Activated naive CD4-positive, alpha-beta T cell treated with anti-CD3 and anti-CD28 coated beads, Interleukin-2, amount 10 ng/mL, durations not matched to agents 7 days and 5 days (primary cell): ENCODE measurements around the gene ADARB2.

Experiments used
- CTCF ChIA-PET: fragments of 350-600 bp; sonication (Branson Sonifier 250); formaldehyde crosslinking; loops from one replicate; lab custom pipeline; 2021; ENCODE audit warnings: antibody characterized with exemption; lab: Charles Lee
- DNase-seq: peaks from one replicate; pipeline ENCODE4 v3.0.0-alpha.2; 2020
- H3K27ac Mint-ChIP-seq: one replicate; pipeline ENCODE4 v1.8.0; 2021; ENCODE audit warnings: mild to moderate bottlenecking, moderate library complexity, mixed read lengths
- H3K27me3 Mint-ChIP-seq: one replicate; pipeline ENCODE4 v1.8.0; 2021; ENCODE audit warnings: mild to moderate bottlenecking, mixed read lengths
- H3K36me3 Mint-ChIP-seq: one replicate; pipeline ENCODE4 v1.8.0; 2021; ENCODE audit warnings: mixed read lengths
- H3K4me1 Mint-ChIP-seq: one replicate; pipeline ENCODE4 v1.8.0; 2021; ENCODE audit warnings: mixed read lengths
- H3K4me3 Mint-ChIP-seq: one replicate; pipeline ENCODE4 v1.8.0; 2021; ENCODE audit warnings: mild to moderate bottlenecking, moderate library complexity, mixed read lengths
- H3K9me3 Mint-ChIP-seq: one replicate; pipeline ENCODE4 v1.8.0; 2021; ENCODE audit warnings: mixed read lengths

Gene ADARB2

DNA sequence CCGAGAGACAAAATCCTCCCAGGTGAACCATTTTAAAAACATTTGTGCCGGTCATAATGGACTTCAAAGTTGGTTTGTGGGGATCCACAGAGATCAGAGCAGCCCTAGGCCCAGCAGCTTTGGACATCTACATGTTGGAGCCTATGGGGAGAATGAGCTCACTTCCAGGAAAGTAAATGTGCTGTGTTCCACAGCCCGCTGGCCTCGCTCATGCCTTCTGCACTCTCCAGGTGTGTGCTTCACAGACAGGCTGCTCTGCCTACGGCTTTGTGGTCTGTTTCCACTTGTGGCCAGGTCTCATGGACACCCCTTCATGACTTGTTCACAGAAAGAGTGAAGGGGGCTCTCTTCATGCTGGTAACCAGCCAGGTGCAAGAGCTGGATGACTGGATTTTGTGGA lies 141.6 kb downstream of the ADARB2 start:
- Mint-ChIP-seq H3K36me3 (no peaks in the 10 kb centered on the region), H3K27ac (no peak overlapping the region), H3K4me3 (no peak overlapping the region), H3K4me1 (no peaks in the 10 kb centered on the region), H3K9me3 (no peaks in the 10 kb centered on the region), H3K27me3 (peaks cover 12% of the 10 kb centered on the region)
- no peak for DNase-seq
- CTCF ChIA-PET: no interaction called here

DNA sequence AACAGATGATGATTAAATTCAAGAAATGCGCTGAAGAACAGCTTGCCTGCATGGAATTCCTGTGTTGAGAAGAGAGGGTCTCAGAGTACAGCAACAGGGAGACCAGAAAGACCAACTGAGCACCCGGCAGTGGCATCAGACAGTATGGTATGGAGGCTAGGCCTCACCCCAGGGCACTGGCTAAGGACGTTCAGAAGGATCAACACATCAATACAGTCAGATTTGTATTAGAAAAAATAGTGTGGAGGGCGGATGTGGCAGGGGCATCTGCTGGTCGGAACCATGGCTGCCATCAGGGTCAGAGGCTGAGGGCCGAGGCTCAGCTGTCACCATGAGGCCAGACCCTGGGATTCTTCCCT lies 142.1 kb downstream of the ADARB2 start:
- CTCF ChIA-PET: no interaction called here
- Mint-ChIP-seq H3K36me3 (no peaks in the 10 kb centered on the region), H3K27me3 (peaks cover 12% of the 10 kb centered on the region), H3K4me3 (no peak overlapping the region), H3K9me3 (no peaks in the 10 kb centered on the region), H3K4me1 (no peaks in the 10 kb centered on the region), H3K27ac (no peak overlapping the region)
- DNase-seq: no peak

DNA sequence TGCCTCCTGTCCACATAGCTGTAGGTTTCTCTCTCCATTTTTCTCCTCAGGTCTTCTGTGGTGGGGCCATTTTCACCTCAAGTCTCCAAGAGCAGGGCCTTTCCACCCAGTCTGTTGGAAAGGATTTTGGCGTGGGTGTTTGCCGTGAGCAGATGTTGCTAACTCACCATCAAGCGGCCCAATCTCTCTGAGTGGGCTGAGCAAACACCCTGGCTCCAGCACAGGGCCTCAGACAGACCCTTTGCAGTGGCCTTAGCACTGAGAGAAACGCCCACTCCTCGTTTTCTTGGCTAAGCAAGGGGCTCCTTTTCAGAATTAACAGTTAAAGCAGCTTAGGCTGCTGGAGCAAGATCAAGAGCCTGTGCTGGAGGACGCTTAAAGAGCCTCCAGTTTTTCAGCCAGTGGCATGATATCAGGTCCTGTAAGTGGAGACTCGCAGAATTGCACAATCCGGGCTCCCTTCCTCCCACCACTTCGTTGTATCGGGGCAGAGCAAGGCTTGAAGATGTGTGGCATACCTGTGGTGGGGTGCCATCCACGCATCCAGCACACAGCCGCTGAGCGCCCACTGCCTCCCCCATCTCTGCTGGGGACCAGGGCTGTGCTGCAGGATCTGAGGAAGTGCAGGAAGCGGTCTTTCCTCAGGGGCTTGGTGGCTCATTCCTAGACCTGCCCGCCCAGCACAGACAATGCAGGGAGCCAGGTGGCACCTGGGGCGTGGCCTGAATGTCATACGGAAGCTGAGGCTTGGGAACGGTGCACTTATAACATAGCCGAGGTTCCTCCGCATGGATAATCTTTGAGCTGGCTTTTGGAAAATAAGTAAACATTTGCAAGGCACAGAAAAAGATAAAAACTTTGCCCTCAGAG lies 142.7 kb downstream of the ADARB2 start:
- Mint-ChIP-seq H3K27ac (no peak overlapping the region), H3K4me3 (no peak overlapping the region), H3K36me3 (no peaks in the 10 kb centered on the region), H3K4me1 (no peaks in the 10 kb centered on the region), H3K9me3 (no peaks in the 10 kb centered on the region), H3K27me3 (peaks cover 12% of the 10 kb centered on the region)
- CTCF ChIA-PET: no interaction called here
- DNase-seq: no peak

DNA sequence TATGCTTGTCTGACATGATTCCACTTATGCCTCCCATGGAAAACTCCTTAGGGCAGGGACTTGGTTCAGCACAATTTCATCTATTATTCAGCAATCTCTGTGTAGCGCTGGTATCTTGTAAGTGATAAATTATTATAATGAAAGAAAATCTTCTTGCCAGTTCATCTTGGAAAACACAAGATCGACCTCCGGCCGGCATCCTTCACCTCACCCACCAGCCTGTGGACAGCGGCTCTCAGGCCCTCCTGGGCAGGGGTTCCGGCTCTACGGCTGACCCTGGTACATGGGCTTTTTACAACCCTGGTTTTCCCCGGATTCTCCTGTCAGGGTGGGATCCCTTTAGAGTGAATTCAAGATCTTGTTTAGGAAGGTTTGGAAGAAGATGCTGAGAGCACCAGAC lies 145.6 kb downstream of the ADARB2 start:
- no peaks in the 10 kb centered on the region for H3K36me3 Mint-ChIP-seq
- CTCF ChIA-PET: no interaction called here
- no peaks in the 10 kb centered on the region for H3K4me1 Mint-ChIP-seq
- H3K4me3 Mint-ChIP-seq: no peak overlapping the region
- peaks cover 12% of the 10 kb centered on the region for H3K27me3 Mint-ChIP-seq
- no peak overlapping the region for H3K27ac Mint-ChIP-seq
- H3K9me3 Mint-ChIP-seq: peaks cover 2% of the 10 kb centered on the region
- DNase-seq: no peak

DNA sequence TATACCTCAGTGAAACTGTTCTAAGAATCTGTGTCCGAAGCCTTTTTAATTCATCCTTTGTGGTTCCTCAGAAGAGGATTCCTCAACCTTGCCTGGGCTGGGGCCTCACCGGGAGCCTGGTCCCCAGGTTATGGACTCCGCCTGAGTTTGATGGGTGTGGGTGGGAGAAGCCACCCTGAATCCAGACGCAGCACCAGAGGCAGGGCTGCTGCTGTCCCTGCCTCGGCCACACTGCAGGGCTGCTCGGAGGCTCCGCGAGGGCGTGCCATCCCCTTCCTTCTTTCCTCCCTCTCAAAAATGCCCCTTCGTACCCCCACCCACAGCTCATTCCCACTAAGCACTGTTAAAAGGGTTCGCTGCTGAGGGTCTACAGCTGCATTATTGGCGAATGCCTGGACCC lies 146.3 kb downstream of the ADARB2 start:
- no peaks in the 10 kb centered on the region for H3K36me3 Mint-ChIP-seq
- H3K9me3 Mint-ChIP-seq: peaks cover 2% of the 10 kb centered on the region
- H3K4me3 Mint-ChIP-seq: no peak overlapping the region
- DNase-seq: no peak
- H3K27ac Mint-ChIP-seq: no peak overlapping the region
- H3K27me3 Mint-ChIP-seq: peaks cover 8% of the 10 kb centered on the region
- CTCF ChIA-PET: no interaction called here
- no peaks in the 10 kb centered on the region for H3K4me1 Mint-ChIP-seq

DNA sequence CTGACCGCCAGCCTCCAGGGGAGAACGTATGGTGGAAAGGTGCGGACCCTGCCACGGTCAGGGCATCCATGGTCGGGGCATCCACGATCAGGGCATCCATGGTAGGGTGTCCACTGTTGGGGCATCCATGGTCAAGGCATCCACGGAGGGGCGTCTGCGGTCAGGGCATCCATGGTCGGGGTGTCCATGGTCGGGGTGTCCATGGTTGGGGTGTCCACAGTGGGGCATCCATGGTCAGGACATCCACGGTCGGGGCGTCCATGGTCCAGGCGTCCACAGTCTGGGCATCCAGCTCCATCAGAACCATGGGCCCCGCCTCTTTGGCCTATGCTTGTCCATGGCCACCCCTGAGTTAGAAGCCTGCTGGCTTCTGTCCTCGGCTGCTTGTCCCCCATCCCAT lies 148.1 kb downstream of the ADARB2 start:
- H3K4me1 Mint-ChIP-seq: no peaks in the 10 kb centered on the region

DNA sequence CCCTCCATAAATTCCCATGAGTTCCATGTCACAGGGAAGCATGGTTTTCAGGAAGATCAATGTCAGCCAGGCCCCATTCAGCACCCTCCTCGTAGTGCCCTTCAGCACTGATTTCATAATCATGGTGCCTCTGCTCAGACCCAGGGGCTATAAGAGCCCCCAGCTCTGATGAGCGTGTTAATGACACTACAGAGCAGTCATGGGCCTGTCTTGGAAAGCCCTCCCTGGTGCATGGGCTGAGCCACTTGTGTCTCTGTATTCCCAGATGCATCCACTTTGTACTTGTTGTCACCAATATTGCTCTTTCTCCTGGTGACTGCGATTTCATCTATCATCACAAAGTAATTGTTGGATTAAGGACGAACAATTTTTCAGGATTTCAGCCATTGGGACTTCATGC lies 154.6 kb downstream of the ADARB2 start:
- DNase-seq: no peak
- CTCF ChIA-PET: no interaction called here
- peaks cover 1% of the 10 kb centered on the region for H3K9me3 Mint-ChIP-seq

More for the DNA sequence above, 148.1 kb downstream of the ADARB2 start:
- H3K27me3 Mint-ChIP-seq: peaks cover 6% of the 10 kb centered on the region
- no peak for DNase-seq
- no peak overlapping the region for H3K4me3 Mint-ChIP-seq
- peaks cover 2% of the 10 kb centered on the region for H3K9me3 Mint-ChIP-seq
- CTCF ChIA-PET: no interaction called here
- no peak overlapping the region for H3K27ac Mint-ChIP-seq
- H3K36me3 Mint-ChIP-seq: no peaks in the 10 kb centered on the region

DNA sequence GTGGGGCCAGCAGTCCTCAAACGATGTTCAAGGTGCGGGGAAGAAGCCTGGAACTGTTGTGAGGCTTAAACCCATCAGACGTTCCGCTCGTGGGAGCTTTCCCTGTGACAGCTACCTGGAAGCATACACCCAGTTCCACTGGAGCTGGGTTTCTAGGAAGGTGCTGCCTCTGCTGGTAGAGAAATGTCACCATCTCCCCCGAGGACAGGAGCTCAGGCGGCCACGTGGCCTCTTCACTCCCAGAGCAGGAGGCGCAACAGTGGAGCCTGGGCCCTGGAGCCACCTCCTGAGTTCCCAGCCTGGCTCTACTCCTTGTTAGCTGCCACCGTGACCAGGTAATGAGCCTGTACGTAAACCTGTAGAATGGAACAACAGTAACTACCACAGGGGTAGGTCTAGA lies 156.1 kb downstream of the ADARB2 start:
- CTCF ChIA-PET: interaction anchor here (1.8 kb wide), 1 partner anchor 161 kb away, joined by 5 read pairs; no protein-coding TSS in a partner anchor
- H3K36me3 Mint-ChIP-seq: no peaks in the 10 kb centered on the region
- DNase-seq: no peak
- H3K9me3 Mint-ChIP-seq: no peaks in the 10 kb centered on the region
- no peak overlapping the region for H3K4me3 Mint-ChIP-seq
- no peaks in the 10 kb centered on the region for H3K27me3 Mint-ChIP-seq
- H3K27ac Mint-ChIP-seq: no peak overlapping the region
- no peaks in the 10 kb centered on the region for H3K4me1 Mint-ChIP-seq

More for the DNA sequence above, 154.6 kb downstream of the ADARB2 start:
- H3K36me3 Mint-ChIP-seq: no peaks in the 10 kb centered on the region
- H3K4me1 Mint-ChIP-seq: no peaks in the 10 kb centered on the region
- H3K27ac Mint-ChIP-seq: no peak overlapping the region
- H3K27me3 Mint-ChIP-seq: no peaks in the 10 kb centered on the region
- H3K4me3 Mint-ChIP-seq: no peak overlapping the region

DNA sequence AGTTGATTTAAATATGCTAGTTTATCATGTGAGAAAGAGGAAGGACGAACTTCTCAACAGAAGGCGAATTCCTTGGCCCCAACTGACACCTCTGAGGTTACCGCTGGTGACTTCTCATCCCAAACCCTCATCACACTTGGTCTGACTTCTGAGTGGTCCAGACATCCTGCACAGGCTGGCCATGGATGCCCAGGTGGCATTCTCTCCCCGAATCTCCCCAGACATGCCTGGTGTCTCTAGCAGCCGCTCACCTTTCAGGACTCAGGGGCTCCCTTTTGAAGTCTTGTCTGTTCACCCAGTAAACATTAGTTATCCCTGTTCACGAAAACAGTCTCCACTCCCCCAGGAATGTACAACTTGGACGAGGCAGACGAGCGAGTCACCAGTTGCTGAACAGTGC lies 157.7 kb downstream of the ADARB2 start:
- Mint-ChIP-seq H3K27ac (no peak overlapping the region), H3K4me1 (no peaks in the 10 kb centered on the region), H3K36me3 (no peaks in the 10 kb centered on the region), H3K4me3 (no peak overlapping the region), H3K27me3 (no peaks in the 10 kb centered on the region), H3K9me3 (no peaks in the 10 kb centered on the region)
- CTCF ChIA-PET: no interaction called here
- DNase-seq: no peak

DNA sequence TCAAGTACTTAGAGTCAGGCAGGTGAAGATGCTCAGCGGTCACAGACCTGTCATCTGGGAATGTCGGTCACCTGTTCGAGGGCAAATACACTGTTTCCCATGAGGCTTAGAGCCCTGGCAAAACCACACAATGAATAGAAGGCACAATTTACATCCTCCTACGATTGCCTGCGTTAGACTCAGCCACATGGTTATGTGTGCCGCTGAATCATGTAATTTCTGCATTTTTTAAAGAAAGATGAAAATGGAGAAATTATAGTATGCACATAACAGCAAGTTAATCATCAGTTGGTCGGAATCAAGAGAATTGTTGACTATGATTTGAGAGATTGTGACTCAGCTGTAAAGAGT lies 158.2 kb downstream of the ADARB2 start:
- H3K4me1 Mint-ChIP-seq: no peaks in the 10 kb centered on the region
- CTCF ChIA-PET: no interaction called here
- H3K27ac Mint-ChIP-seq: no peak overlapping the region
- no peaks in the 10 kb centered on the region for H3K9me3 Mint-ChIP-seq
- H3K36me3 Mint-ChIP-seq: no peaks in the 10 kb centered on the region
- DNase-seq: no peak
- H3K4me3 Mint-ChIP-seq: no peak overlapping the region
- H3K27me3 Mint-ChIP-seq: no peaks in the 10 kb centered on the region

DNA sequence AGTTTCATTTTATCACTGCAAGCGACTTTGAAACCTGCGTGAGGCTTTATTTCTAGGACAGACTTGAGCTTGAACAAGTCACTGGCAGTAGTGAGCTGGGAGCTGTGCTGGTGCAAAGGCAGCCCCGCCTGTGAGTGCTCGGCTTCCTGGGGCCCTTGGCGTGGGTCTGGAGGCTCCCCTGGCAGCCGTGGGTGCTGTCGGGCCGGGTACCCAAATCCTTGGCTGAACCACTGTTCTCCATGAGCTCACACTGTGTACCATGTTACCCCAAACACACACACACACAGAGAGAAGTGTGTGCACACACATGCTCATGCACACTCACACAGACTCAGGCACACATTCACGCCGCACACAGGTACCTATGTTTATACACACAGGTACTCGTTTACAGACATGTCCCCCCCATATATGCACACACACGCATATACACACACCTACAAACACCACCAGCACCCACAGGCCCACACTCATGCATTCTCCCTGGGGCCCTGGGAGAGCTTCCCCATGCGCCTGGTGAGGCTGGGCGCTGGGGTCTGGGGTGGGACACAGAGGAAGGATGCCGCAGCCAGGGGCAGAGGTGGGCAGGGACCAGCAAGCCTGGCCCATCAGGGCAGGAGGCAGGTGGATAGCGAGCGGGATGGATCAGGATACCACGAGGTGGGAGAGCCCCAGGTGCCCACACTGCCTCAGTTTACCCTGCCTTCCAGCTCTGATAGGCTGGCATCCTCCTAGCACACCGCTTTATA lies 158.8 kb downstream of the ADARB2 start:
- no peaks in the 10 kb centered on the region for H3K36me3 Mint-ChIP-seq
- no peak overlapping the region for H3K27ac Mint-ChIP-seq
- no peaks in the 10 kb centered on the region for H3K4me1 Mint-ChIP-seq
- DNase-seq: no peak
- H3K9me3 Mint-ChIP-seq: no peaks in the 10 kb centered on the region
- CTCF ChIA-PET: no interaction called here
- H3K27me3 Mint-ChIP-seq: no peaks in the 10 kb centered on the region
- no peak overlapping the region for H3K4me3 Mint-ChIP-seq

DNA sequence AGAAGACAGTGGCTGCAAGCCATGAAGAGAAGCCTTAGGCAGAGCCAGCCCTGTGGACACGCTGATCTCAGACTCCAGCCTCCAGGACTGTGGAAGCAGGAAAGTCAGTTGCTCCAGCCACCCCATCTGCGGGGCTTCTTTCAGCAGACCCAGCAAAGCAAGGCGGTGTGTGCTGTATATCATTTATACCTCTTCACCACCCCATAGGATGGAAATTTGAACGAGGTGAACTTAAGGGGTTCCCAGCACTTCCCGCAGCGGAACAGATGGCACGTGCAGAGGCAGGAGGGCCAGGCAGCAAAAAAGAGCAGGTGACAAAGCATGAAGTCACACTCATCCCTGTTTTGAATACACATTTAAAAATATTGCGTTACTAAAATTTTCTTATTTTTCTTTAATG lies 159.4 kb downstream of the ADARB2 start:
- Mint-ChIP-seq H3K4me1 (no peaks in the 10 kb centered on the region), H3K27ac (no peak overlapping the region), H3K36me3 (no peaks in the 10 kb centered on the region), H3K27me3 (peaks cover under 1% of the 10 kb centered on the region), H3K4me3 (no peak overlapping the region), H3K9me3 (no peaks in the 10 kb centered on the region)
- CTCF ChIA-PET: no interaction called here
- DNase-seq: no peak

DNA sequence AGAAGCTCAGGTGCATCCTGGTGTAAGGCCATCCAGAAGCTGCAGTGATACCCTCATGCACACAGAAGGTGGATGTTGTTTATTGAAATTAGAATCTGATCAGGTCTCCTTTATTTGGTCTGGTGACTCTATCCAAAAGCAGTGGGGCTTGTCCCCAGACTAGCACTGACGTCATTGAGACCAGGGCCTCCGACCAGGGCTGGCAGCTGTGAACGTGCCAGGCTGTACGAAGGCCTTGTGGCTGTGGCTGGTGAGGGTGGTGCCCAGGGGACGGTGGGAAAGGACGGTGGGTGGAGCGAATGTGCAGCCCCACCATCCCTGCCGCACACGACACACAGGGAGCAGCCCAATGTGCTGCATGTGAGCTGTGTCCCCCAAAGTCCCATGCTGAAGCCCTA lies 160.0 kb downstream of the ADARB2 start:
- Mint-ChIP-seq H3K4me3 (no peak overlapping the region), H3K36me3 (no peaks in the 10 kb centered on the region), H3K27ac (no peak overlapping the region), H3K4me1 (no peaks in the 10 kb centered on the region), H3K9me3 (no peaks in the 10 kb centered on the region), H3K27me3 (peaks cover 4% of the 10 kb centered on the region)
- DNase-seq: no peak
- CTCF ChIA-PET: no interaction called here

DNA sequence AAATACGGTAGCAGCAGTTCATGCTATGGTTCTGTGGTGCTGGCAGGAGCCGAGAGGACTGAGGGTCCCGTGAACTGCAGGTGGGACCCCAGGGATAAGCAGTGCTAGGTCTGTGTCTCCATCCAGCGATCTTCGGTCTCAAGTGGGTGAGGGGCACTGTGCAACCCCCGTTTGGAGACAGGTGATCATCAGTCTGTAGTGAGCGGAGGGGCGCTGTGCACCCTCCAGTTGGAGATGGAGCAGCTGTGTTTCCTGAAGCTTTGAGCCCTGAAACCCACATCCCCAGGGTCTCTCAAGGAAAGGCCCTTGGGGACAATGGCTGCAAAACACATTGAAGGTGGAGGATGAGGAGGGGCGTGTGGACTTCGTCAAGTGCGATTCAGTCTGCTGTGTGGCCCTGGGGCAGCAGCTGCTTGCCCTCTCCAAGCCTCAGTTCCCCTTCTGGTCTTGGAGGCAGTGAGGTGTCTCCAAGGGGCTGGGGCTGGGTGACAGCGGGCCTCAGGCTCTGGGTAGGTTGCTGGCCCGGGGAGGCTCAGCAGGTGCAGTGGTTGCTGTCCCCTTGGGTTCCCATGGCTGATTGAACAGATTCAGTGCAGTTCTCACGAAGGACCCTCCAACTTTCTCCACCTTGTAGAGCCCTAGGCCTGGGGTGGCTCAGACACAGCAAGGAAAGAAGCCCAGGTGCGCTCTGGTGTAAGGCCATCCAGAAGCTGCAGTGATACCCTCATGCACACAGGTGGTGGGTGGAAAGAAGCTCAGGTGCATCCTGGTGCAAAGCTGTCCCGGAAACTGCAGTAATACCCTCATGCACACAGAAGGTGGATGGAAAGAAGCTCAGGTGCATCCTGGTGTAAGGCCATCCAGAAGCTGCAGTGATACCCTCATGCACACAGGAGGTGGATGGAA lies 160.6 kb downstream of the ADARB2 start:
- H3K36me3 Mint-ChIP-seq: no peaks in the 10 kb centered on the region
- H3K4me3 Mint-ChIP-seq: no peak overlapping the region
- DNase-seq: no peak
- CTCF ChIA-PET: no interaction called here
- H3K27ac Mint-ChIP-seq: no peak overlapping the region
- no peaks in the 10 kb centered on the region for H3K9me3 Mint-ChIP-seq
- H3K27me3 Mint-ChIP-seq: peaks cover 4% of the 10 kb centered on the region
- no peaks in the 10 kb centered on the region for H3K4me1 Mint-ChIP-seq
